Measurements from ENCODE around the gene LRRC46.
A peak's percentile ranks its signal among the peaks of the same experiment; 100 is the strongest.

The LRRC46 gene

DNA sequence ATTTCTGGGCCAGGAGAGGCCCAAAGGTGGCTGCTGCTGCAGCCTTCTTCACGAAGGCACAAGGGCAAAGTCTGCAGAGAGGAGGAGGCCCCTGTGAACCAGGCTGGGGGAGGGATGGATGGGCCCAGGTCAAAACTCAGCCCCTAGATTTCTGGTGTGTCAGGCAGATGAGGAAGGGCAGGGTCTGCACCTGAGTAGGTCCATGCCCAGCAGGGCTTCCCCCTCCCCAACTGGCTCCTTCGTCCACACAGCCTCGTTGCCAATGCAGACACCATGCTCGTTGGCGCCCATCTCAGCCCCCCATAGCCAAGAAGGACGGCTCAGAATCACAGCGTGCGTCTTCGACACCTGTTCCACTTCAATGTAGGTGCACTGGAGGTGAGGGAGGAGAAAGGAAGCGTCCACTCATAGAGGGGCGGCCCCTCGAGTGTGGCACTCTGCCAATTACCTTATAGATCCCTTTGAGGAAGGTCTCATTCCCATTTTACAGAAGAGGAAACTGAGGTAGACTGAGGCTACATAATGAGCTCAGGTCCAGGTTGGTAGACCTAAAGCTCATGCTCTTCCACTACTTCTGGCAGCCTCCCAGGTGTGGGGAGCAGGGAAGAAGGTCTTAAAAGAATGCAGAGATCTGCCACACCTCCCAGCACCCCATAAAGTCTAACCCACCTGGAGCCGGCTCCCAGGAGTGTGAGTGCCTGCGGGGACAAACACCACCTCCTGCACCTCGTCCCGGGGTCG, 8.7 kb downstream of the LRRC46 start:
- peaks cover 44% of the 10 kb centered on the region for H3K36me3 ChIP-seq
- H3K4me2 ChIP-seq, result peak overlapping the region; percentile 86
- peaks cover 69% of the 10 kb centered on the region for H3K4me1 ChIP-seq
- peaks cover 15% of the 10 kb centered on the region for H3K27me3 ChIP-seq
- H3K27ac ChIP-seq, result peak overlapping the region; percentile 79
- H3K4me3 ChIP-seq, result peak overlapping the region; percentile 83
- H3K9ac ChIP-seq, result peak overlapping the region; percentile 84
- no peak for TF ChIP-seq Cebpa-rat (IDR thresholded peaks at IDR 0.05)
- H3K9me3 ChIP-seq, result no peaks in the 10 kb centered on the region
- no peaks in the 10 kb centered on the region for H4K20me1 ChIP-seq

DNA sequence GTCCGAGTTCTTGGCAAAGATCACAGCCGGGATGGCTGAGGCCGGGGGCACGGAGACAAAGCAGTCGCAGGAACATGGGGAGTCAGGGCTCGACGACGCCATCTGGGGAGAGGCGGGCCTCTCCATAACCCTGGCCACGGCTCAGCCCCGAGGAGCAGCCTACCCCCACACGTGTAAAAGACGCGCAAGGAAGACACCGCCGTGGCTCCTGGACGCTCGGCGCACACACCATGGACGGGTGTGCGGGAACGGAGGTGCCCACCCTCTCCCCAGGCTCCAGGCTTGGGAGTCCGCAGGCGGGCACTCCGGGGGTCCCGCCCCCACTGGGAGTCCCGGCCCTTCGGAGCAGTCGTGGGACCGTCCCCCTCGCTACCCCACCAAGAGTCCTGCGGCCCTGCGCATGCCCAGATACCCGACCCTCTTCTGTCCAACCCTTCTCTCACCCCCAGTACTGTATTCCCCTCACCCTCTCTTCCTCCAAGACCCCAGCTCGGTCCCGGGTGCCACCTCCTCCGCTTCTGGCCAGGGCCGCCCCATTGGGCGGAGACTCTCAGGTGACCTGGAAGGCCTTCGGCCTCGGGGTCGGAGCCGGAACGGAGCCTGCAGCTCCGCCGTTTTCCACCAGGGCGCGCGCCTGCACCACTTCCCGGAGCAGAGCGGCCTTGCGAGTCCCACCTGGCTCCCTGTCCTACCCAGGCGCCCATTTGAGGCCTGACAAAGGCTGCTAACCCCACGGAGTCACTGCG, 9.4 kb downstream of the LRRC46 start, which contains the start of gene SCRN2:
SCRN2 (minus strand) TSS at position 532 of the 746 bp plus-strand sequence; CDS start at position 102, 430 bp downstream.
- Histone ChIP-seq H3K27me3 (peaks cover 22% of the 10 kb centered on the region), H3K36me3 (peaks cover 37% of the 10 kb centered on the region), H3K9ac (peak within 1 kb of the TSS; percentile 84), H3K4me1 (peaks cover 62% of the 10 kb centered on the region), H3K9me3 (no peaks in the 10 kb centered on the region), H4K20me1 (peaks cover under 1% of the 10 kb centered on the region; the same call in 1 of the 2 replicates), H3K4me3 (peak within 1 kb of the TSS; percentile 83), H3K27ac (peak within 1 kb of the TSS; percentile 79), H3K4me2 (peak within 1 kb of the TSS; percentile 86)
- no peak for TF ChIP-seq Cebpa-rat (IDR thresholded peaks at IDR 0.05)

DNA sequence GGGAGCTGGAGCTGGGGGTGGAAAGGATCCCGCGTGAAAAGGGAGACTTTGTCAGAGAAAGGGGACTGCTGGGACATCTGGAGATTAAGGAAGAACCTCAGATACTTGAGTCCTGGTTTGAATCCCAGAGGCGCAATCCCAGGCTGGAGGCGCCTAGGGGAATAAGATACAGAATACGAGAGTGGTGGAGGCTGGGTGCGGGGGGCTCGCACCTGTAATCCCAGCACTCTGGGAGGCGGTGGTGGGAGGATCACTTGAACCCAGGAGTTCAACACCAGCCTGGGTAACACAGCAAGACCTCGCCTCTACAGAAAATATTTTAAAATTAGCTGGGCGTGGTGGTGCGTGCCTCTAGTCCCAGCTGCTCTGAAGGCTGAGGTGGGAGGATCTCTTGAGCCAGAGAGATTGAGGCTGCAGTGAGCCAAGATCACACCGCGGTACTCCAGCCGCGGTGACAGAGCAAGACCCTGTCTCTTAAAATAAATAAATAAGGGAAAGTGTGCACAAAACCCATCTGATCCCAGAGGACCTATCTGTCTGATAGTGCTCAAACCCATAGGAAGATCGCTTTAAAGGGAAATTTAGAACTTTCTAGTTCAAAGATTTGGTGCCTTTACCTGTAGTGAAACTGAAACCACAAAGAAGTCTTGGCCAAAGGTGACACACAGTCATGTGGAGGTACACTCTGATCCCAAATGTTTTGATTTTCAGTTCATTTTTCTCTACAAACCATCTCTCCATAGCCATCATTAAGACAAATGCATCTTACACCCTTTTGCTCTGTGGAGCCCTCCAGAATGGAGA, 10.2 kb downstream of the LRRC46 start:
- H3K36me3 ChIP-seq, result peaks cover 29% of the 10 kb centered on the region
- H3K27ac ChIP-seq, result peak overlapping the region; percentile 79
- H3K27me3 ChIP-seq, result peaks cover 30% of the 10 kb centered on the region
- peak overlapping the region; percentile 84 for H3K9ac ChIP-seq
- peaks cover 8% of the 10 kb centered on the region; the same call in 1 of the 2 replicates for H4K20me1 ChIP-seq
- H3K4me3 ChIP-seq, result peak overlapping the region; percentile 83
- peak overlapping the region; percentile 86 for H3K4me2 ChIP-seq
- H3K9me3 ChIP-seq, result no peaks in the 10 kb centered on the region
- no peak for TF ChIP-seq Cebpa-rat (IDR thresholded peaks at IDR 0.05)
- H3K4me1 ChIP-seq, result peaks cover 54% of the 10 kb centered on the region

DNA sequence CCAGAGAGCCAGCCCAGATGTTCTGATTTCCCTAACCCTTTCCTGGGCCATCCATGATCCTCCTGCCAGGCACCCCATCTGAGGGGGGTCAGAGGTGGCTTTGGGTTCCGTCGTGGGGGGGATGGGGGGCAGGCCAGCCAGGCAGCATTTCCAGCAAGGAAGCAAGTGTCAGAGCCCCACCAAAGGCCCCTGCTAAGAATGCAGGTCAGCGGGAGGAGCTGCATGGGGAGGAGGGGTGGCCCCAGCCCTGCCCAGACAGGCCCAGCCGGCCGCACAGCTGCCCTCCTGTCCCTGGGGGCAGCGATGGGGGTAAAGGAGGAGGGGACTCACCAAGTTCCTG, 11.9 kb downstream of the LRRC46 start:
- Histone ChIP-seq H3K27me3 (peaks cover 46% of the 10 kb centered on the region), H3K27ac (no peak overlapping the region), H3K9me3 (no peaks in the 10 kb centered on the region), H3K4me3 (no peak overlapping the region), H3K9ac (no peak overlapping the region), H4K20me1 (peaks cover 19% of the 10 kb centered on the region; the same call in 1 of the 2 replicates), H3K4me2 (peak overlapping the region; percentile 25; the same call in 1 of the 2 replicates), H3K36me3 (peaks cover 12% of the 10 kb centered on the region), H3K4me1 (peaks cover 38% of the 10 kb centered on the region)
- TF ChIP-seq Cebpa-rat (IDR thresholded peaks at IDR 0.05), result no peak

DNA sequence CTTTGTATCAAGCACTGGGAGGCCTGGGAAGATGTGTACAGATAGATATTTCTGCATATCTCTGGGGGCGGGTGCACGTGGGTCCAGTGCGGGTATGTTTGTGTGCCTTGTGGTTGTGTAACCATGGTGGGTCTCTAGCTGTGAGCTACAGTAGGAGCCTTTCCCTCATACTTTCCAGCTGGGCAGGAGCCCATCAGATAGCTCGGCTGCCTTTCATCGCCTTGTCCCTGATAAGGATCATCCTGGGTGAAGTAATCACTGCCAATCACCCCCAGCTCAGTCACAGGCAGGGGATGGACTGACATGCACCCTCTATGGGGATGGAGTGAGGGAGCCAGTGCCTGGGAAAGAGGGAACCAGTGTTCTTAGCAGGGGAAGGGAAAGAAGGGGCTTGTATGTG, 12.8 kb downstream of the LRRC46 start:
- H3K27ac ChIP-seq, result no peak overlapping the region

DNA sequence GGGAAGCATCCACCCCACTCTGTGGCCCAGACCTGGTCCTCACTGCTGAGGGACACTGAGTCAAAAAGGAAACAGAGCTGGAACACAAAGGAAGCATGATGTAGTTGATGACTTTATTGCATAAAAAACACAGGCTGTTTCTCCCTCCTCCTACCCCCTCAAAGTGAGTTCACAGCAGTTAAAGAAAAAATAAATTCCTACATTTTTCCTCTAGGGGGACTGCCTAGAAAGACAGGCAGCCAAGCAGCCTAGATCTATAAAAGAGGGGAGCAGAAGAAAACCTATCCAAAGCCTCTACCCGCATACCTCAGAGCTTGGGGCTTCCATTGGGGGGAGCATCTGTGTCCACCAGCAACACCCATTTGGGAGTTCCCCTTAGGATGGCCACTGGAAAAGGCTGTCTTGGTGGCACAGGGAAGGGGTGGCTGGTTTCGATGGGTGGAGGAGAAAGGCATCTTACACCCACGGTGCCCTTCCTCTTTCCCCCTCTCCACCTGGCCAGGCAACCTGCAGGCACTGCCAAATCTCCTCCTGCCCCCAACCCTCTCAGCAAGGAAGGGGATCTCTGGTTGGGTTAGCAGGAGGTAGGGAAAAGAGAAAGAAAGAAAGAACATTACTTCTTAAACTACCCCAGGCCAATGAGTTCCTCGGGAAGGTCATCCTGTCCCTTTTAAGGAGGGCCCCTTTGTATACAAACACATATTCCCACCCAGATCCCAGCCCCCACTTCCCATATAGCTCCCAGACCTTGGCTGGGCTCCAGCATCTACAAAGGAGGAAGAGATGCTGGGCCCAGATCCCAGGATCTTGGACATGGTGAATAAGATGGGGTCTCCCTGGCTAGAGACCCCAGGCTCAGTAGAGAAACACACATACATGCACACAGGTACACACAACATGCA, 13.6 kb downstream of the LRRC46 start:
- Histone ChIP-seq H3K36me3 (no peaks in the 10 kb centered on the region), H4K20me1 (peaks cover 28% of the 10 kb centered on the region), H3K4me1 (peaks cover 28% of the 10 kb centered on the region), H3K9me3 (no peaks in the 10 kb centered on the region), H3K4me3 (no peak overlapping the region), H3K4me2 (no peak overlapping the region), H3K27me3 (peaks cover 63% of the 10 kb centered on the region), H3K27ac (no peak overlapping the region), H3K9ac (no peak overlapping the region)
- TF ChIP-seq Cebpa-rat (IDR thresholded peaks at IDR 0.05), result no peak

More for the DNA sequence above, 12.8 kb downstream of the LRRC46 start:
- H3K4me2 ChIP-seq, result no peak overlapping the region
- H3K27me3 ChIP-seq, result peaks cover 55% of the 10 kb centered on the region
- no peak overlapping the region for H3K4me3 ChIP-seq
- no peaks in the 10 kb centered on the region for H3K9me3 ChIP-seq
- peaks cover 4% of the 10 kb centered on the region for H3K36me3 ChIP-seq
- H4K20me1 ChIP-seq, result peaks cover 20% of the 10 kb centered on the region; the same call in 1 of the 2 replicates
- no peak overlapping the region for H3K9ac ChIP-seq
- peaks cover 36% of the 10 kb centered on the region for H3K4me1 ChIP-seq
- no peak for TF ChIP-seq Cebpa-rat (IDR thresholded peaks at IDR 0.05)

DNA sequence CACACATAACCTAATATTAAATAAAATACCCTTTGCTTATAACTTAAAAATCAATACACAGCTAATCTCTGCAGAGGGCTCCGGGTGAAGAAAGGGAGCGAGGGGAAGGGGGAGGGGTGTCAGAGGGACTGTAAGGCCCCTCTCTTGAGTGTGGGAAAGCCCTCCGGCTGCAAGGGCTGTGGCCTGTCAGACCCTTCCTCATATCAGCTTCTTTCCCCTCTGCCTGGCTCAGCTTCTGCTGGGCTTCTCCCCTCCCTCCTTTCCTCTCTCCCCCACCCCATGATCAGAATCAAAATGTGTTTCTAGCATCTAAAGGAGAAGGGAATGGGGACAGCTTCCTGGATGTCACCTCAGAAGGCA, 14.2 kb downstream of the LRRC46 start:
- Histone ChIP-seq H3K36me3 (no peaks in the 10 kb centered on the region), H3K27me3 (peaks cover 70% of the 10 kb centered on the region), H3K4me1 (peaks cover 21% of the 10 kb centered on the region), H3K4me2 (no peak overlapping the region), H3K9me3 (no peaks in the 10 kb centered on the region), H3K27ac (no peak overlapping the region), H3K9ac (no peak overlapping the region), H3K4me3 (no peak overlapping the region), H4K20me1 (peaks cover 35% of the 10 kb centered on the region)
- no peak for TF ChIP-seq Cebpa-rat (IDR thresholded peaks at IDR 0.05)

DNA sequence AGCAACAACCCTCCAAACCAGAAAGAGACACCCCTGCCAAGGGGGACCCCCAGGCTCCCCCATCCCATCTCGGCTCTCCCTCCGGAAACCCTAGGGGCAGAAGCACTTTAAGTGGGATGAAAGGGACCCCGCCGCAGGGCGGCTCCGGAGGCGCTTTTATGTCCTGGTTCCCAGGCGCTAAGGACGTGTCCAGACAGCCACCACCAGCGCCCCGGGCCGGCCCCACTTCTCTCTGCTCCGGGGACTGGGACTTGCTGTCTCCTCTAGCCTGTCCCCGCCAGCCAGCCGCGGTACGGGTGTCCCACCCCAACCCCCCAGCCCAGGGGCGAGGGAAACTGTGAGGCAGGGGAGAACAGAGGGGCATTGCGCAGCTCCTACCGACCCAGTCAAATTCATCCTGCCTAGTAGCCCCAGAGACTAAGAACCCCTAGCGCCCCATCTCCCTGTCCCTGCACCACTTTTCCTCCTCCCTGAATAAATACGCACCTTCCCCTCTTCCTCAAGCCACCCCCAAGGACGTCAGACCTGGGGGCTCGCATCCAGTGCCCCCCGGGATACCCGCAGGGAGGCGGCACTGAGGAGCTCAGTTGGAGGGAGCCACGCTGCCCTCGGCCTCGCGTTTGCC, 15.4 kb downstream of the LRRC46 start:
- no peak for TF ChIP-seq Cebpa-rat (IDR thresholded peaks at IDR 0.05)
- Histone ChIP-seq H3K9ac (no peak overlapping the region), H3K27me3 (peaks cover 81% of the 10 kb centered on the region), H3K4me2 (no peak overlapping the region), H3K36me3 (no peaks in the 10 kb centered on the region), H3K27ac (no peak overlapping the region), H3K4me3 (no peak overlapping the region), H3K9me3 (no peaks in the 10 kb centered on the region), H4K20me1 (peaks cover 42% of the 10 kb centered on the region), H3K4me1 (peaks cover 15% of the 10 kb centered on the region)

Data from BLaER1 (cell line).